ENCODE data around the gene GAS2L3. TPM values are rescaled to one million over a fixed set of nuclear protein-coding genes. Genes with fewer than 3 reads are reported as not detected.

Gene GAS2L3
- total and polyA plus RNA-seq, 8 donors = 1.0 to 29.7 (median 1.8) TPM; not detected in 1

Small RNAs within 50 kb of the gene (small RNA-seq; reads per million reads assigned to genes)
- 0 reads per million in 4 donors for gene AC010200.2

Other genes starting within 250 kb of the GAS2L3 start
- 10 to 100 TPM in 1 of 5 donors, 1 to 10 TPM in 1, under 1 TPM in 1, not detected in 2; 0.29 to 16.8 (median 1.7) TPM for gene SLC17A8, start 216.6 kb upstream of the GAS2L3 start, total RNA-seq
- gene SLC17A8, start 216.6 kb upstream of the GAS2L3 start, polyA plus RNA-seq = not detected
- gene NR1H4, start 99.8 kb upstream of the GAS2L3 start, total RNA-seq = 1 to 10 TPM in 3 of 5 donors, not detected in 2; 2.9 to 6.7 (median 3.5) TPM
- gene NR1H4, start 99.8 kb upstream of the GAS2L3 start, polyA plus RNA-seq = under 1 TPM in 2 of 3 donors, not detected in 1; 0.46 to 1.00 TPM
- gene ANO4, start 221.1 kb downstream of the GAS2L3 start, total RNA-seq = under 1 TPM in 1 of 5 donors, not detected in 4; 0.37 TPM
- gene ANO4, start 221.1 kb downstream of the GAS2L3 start, polyA plus RNA-seq = not detected